NCI-H446 (cell line): ENCODE results near the gene INHBB.
"Not testable (repeated sequence)": the region's sequence is repeated elsewhere in the genome, so short reads cannot be mapped to it uniquely, and the experiment has no call there.

Experiments
- DNase-seq, 2 experiments: peaks; one replicate each; lab custom pipeline; 2025; lab: John Stamatoyannopoulos, UW

INHBB gene

GRCh38 chr2:120346026-120346666 is at the start of gene INHBB:
Gene INHBB (plus strand): TSS chr2:120346136. CDS start chr2:120346189, 53 bp downstream.
- DNase-seq: no peak

DNA sequence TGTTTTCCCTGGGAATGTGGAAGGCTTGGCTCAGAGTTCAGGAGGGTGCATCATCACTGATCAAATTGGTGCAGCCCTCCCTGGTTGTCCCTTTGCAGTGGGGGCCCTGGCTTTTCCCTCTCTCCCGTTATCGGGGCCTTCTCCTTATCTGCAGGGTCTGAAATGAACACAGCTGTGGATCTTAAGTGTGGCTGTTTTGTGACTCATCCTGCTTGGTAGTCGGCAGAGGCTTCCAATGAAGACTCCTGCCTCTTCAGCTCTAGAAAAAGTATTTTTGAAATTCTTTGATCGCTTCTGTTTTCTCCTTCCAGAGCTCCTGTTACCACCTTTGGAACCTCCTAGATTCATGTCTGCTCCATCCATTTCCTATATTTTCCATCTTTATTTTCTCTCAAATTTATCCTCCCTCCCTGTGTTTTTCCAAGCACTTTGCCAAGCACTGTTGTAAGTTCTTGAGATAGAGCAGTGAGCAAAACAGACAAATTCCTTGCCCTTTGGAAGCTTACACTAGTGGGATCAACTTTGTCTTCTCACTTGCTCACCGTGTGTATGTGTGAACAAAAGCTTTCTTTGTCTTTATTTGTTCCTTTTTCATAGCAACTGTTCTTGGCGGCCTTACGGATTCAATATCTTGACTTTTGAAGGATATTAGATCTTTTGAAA is 47.6 kb upstream of the INHBB start:
- no peak for DNase-seq

GRCh38 chr2:120299004-120299403 is 46.9 kb upstream of the INHBB start:
- no peak for DNase-seq

DNA sequence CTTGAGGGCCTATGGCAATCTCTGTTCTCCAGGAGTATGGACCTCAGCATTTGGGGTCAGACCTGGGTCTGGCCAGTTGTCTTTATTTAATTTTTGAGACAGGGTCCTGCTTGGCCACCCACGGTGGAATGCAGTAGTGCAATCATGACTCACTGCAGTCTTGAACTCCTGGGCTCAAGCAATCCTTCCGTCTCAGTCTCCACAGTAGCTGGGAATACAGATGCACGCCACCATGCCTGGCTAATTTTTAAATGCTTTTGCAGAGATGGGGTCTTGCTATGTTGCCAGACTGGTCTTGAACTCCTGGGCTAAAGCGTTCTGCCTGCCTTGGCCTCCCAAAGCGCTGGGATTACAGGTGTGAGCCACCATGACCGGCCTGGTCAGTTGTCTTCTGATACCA is 46.4 kb upstream of the INHBB start:
- no peak for DNase-seq

GRCh38 chr2:120300385-120300784 is 45.6 kb upstream of the INHBB start:
- DNase-seq: no peak

GRCh38 chr2:120301284-120301683 is 44.7 kb upstream of the INHBB start:
- no peak for DNase-seq

- no peak for DNase-seq
These were observed 43.6 kb upstream of the INHBB start for GRCh38 chr2:120302301-120302700.

- no peak for DNase-seq
These were observed 42.8 kb upstream of the INHBB start for GRCh38 chr2:120303177-120303576.

DNA sequence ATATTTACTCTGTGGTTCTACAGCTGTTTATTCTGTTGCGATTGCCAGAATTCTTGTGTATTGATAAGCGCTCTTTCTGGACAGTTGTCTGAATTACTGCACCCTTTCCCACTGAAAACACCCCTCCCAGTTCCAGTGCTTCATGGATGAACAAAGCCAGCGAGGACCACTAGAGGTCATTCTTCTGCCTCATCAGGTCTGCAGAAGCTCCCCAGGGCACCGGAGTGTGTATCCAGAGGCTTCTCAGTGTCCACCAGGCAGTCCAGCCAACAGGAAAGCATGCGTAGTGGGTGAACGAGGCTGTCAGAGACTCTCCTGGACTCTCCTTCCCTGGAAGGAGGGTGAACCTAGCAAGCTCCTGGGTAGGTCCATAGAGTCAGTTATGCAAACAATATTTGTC is 40.6 kb upstream of the INHBB start:
- no peak for DNase-seq

DNA sequence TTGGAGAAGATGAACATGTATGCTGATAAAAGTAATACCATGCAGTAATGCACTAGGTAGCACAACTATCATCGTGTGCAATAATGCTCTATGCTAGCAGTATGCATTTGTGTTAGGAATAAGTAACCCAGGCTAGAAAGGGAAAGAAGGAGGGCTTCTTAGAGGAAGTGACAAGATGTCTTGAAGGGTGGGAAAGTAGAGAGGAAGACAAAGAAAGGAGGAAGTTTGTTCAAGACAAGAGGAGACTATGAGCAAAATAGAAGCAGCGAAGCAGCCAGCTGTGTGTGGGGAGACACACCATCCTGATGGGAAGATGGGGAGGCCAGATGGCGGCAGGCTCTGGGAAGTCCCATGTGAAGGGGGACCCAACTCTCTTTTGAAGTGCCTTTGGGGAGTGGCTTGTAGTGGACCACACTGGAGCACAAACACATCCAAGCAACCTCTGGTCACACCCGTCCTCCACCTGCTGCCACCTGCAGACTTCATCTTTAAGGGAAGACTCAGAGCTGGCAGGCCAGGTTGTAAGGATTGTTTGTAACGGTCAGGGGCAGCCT is 39.9 kb upstream of the INHBB start:
- DNase-seq: no peak

GRCh38 chr2:120307482-120307881 is 38.5 kb upstream of the INHBB start:
- no peak for DNase-seq

- no peak for DNase-seq
These were observed 37.7 kb upstream of the INHBB start for GRCh38 chr2:120308038-120308910.

- no peak for DNase-seq
These were observed 35.8 kb upstream of the INHBB start for GRCh38 chr2:120310136-120310535.

DNA sequence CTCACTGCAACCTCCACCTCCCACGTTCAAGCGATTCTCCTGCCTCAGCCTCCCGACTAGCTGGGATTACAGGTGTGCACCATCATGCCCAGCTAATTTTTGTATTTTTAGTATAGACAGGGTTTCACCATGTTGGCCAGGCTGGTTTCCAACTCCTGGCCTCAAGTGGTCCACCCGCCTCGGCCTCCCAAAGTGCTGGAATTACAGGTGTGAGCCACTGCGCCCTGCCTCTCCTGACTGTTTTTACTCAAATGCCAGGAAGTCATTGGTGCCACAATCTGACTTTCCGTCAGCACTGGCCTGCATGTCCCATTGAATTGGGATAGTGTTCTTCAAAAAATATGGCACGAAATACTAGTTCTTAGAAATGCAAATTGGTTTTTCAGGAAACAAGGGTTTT is 35.1 kb upstream of the INHBB start:
- not testable (repeated sequence) for DNase-seq

DNA sequence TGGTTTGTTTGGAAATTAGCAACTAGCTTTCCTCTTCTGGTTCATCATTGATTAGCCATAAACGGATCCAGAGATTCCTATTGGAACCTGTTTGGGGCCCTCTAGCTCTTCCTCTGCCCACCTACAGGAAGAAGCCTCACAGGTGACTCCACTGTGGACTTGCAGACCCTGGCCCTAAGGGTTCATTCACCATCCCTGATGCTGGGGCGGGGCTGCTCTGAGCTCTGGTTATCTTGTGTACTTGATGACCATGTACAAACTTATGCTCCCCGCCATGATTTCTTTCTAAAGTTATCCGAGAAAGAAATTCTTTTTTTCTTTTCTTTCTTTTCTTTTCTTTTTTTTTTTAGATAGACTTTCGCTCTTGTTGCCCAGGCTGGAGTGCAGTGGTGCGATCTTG is 33.9 kb upstream of the INHBB start:
- DNase-seq: no peak

DNA sequence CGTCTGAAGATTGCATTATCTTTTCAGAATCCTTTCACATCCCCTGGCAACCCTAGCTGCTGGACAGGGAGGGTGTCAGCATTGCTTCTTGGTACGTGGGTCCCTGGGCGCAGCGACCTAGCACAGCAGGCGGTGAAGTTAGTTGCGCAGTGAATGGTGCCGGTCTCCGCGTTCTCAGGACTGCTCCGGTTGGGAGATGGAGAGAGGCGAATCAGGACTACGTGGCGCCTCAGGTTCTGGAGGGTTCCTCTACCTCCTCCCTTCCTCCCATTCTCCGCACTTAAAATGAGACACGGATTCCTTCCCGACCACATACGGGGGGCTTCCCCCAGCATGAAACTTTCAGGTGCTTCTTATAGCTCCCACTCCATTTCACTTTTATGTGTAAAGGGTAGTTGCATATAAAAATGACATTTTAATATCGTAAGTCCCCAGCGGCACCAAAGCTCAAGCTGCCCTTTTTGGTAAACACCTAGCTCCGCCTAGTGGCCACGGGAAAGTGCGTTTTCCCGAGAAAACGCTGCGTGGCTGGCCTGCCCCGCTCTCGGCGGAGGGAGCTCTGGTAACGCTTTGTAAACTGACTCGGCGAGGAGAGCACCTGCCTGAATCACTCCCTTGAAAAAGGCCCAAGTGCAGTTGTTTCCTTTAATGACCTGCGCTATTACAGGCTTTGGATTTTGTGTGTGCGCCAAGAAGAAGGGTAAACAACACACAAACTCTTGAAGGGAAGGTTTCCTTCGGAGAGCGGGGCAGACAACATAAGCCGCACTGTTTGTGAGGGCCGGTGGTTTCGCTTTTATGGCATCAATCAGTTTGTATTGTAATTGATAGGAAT is 32.9 kb upstream of the INHBB start:
- peak in 1 of 2 experiments; percentile 64 for DNase-seq

DNA sequence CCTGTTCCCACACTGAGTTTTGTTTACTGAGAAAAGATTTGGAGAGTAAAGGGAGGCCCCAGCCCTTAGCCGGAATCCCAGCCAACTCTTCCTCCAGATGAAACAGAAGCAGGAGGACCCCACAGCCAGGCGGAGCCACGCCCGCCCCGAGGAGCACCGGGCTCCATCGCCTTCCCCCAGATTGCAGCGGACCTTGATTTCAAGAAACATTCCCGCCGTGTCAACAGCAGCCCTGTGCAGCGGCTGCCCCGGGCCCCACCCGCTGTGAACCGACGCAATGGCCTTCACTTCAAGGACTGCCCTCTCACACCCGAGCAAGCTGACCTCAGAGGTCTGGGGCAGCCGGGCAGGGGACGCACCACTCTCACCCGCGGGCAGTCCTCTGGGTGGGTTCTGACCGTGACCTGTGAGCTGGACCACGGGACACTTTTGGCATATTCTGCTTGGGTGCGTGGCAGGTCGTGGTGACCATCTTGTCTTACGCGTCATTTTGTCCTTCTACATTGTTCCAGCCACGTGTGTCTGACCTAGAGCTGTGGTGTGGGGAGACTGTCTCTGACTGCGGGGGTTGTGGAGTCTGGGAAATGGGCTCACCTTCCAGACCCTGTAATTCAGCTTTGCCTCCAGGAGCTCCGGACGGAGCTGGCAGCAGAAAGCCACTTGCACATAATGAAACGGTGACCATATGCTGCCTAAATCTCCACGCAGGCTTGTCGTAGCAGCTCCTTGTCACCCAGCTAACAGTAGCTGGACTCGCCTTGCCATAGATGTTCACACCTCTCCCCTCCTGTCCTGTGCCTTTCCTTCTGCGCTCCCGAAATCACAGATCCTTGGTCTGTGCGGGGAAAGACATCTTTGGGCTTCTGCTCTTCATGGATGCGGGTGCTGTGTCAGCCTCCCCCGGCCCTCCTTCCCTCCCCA is 32.0 kb upstream of the INHBB start:
- DNase-seq: no peak

DNA sequence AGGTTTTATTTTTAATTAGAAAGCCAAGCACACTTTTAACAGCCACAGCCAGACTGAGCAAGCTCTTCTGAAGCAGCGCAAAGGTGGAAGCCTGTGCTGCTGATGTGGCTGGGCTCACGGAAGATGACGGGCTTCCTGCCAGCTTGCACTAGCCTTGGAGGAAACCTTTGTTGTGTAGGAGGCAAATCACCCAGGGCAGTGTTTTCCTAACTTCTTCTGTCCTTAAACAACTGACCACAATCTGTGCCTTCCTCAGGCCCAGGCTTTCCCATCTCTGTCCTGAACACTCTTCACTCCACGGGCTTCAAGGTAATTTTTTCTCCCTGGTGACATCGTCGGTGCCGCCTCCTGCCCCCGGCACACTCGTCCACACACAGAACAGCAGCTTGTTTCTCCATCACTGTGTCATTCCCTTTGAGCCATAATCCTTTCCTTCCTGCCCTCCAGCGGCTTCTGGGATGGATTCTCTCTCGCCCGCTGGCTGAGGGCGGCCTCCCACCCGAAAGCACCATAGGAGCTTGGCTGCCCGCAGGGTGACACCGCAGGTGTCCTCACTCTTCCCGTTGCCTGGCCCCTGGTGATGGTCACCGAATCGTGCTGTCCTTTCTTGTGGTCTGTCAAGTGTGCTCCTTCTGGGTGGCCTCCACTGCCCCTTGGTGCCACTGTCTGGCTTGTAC is 31.1 kb upstream of the INHBB start:
- no peak for DNase-seq

GRCh38 chr2:120315367-120316033 is 30.4 kb upstream of the INHBB start:
- DNase-seq: no peak
